NCI-H146 (cell line): Measurements from ENCODE around the gene ALDH1A3.

ENCODE experiments used
- DNase-seq: peaks from one replicate; lab custom pipeline; 2025; lab: John Stamatoyannopoulos, UW

Gene ALDH1A3

DNA sequence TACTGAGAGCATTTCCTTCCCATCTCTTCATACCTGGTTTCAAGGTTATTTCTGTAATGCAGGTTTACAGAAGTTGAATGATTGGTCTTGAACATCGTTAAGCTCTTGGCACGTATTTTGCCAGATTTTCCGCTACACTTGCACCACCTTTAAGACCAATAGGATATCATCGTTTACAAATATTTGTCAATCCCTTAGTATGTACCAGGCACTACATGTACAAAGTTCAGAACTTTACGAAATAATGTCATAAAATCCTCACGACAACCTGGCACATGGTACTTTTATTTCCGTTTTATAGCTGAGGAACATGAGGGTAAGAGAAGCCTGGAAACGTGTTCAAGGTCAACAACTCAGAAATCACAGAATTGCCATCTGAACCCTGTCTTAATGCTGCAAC is 45.8 kb downstream of the ALDH1A3 start:
- no peak for DNase-seq

DNA sequence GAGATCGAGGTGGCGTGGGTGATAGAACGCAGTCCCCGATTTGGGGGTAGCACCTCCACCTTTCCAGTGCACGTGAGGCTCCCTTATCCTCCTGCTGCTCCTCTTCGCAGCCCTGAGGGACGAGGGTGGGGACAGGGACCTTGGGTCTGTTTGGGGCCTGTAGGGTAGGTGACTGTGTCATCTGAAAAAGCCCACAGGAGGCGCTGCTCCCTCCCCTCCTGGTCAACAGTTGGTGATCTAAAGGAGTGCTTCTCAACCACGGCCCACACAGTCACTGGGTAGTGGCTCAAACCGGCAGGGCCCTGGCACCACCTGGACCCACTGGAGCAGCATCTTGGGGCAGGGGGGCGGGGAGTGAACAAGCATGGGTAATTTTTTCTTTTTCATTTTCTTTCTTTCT is 46.6 kb downstream of the ALDH1A3 start:
- DNase-seq, result no peak

DNA sequence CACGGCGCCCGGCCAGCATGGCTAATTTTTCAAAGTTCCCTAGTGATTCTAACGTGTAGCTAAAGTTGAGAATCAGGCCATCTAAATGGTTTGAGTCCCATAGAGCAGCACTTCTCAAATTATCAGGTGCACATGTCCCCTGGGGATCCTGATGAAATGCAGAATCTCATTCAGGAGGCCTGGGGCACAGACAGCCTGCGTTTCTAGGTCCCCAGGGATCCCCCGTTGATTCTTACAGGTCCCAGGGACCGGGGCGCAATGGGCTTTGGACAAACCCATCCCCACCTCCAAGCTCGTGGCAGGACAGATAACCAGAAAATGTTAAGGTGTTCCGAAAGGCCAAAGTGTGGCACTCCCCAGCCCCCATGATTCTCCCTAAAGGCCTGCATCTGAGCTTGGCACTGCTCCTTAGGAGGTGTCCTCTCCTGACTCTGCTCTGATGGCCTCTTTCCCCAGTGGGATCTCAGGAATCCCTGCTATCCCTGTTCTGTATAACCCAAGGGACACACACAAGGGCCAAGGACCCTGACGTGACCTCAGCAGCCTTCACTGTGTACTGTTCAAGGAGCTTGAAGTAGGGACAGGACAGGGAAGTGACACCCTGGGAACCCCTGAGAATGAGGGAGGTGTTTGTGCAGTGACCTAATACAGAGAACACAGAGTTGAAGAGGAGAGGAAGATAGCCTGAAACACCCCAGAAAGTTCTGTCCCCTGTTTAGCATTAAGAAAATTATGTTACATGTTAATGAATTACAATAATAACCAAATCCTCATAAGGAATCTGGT is 47.5 kb downstream of the ALDH1A3 start:
- no peak for DNase-seq

DNA sequence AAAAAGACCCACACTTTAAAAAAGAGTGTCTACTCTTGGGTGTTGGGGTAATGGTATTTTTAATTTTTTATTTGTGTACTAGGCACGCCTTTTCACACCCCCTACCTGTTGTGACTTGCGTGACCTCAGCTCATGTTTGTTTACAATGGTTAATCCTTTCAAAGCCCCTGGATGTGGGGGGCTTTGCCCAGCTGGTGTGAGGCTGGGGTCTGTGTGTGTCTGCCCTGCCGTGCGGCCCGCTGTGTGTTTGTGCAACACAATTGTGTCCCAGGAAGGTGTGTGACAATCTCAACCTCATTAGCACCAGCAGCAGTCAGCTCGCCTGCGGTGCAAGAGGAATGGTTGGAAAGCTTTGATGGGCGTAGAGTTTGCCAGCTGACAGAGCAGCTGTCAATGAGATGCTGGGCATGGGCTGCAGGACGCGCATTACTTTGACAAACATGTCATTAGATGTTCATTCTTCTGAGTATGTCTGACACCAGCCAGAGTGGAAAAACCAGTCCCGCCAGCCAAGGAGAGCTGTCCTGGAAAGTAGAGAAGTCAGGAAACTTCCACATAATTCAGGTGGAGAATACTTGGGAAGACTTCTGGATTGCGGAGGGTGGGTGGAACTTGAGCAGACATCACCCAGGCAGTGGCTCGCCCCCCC is 49.1 kb downstream of the ALDH1A3 start:
- DNase-seq, result no peak

DNA sequence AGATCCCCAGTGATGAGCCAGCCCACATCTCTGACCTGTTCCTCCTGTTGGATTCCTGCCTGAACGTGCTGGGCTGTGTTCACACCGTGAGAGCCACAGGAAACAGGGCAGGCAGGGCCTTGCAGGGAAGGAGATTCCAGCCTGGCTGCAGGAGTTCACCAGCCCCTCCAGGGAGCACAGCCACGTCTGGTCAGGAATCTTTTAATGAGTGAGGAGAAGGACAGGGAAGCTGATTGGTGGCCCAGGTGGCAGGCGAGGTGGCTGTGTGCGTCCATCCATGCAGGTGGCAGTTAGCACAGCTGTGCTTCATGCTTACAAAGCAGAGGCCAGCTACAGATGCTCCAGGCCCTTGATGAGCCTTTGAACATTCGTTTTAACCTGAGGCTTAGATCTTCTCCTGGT is 50.0 kb downstream of the ALDH1A3 start:
- DNase-seq, result no peak

DNA sequence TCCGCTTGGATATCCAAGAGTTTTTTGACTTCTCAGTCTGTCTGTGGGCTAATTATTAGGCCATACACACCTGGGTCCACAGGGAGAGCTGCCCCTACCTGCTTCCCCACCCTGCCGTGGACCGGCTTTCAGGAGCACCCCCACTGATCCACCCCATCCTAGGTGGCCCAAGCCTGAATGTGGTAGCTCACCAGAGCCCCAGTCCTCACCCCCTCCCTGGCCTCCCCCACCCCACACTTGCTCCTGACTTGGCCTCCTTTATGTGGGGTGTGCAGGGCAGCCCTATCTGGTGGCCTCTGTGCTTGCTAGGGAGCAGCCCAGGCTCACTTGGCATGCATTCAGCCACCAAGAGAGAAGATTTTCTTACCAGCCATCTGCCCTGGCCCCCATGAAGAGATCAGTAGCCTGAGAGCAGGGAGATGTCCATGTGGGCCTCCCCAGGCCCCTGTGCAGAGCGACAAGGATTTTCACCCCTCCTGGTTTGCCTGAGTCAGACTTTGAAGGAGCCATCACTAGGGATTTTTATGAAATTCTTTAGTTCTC is 50.7 kb downstream of the ALDH1A3 start:
- DNase-seq, result no peak

DNA sequence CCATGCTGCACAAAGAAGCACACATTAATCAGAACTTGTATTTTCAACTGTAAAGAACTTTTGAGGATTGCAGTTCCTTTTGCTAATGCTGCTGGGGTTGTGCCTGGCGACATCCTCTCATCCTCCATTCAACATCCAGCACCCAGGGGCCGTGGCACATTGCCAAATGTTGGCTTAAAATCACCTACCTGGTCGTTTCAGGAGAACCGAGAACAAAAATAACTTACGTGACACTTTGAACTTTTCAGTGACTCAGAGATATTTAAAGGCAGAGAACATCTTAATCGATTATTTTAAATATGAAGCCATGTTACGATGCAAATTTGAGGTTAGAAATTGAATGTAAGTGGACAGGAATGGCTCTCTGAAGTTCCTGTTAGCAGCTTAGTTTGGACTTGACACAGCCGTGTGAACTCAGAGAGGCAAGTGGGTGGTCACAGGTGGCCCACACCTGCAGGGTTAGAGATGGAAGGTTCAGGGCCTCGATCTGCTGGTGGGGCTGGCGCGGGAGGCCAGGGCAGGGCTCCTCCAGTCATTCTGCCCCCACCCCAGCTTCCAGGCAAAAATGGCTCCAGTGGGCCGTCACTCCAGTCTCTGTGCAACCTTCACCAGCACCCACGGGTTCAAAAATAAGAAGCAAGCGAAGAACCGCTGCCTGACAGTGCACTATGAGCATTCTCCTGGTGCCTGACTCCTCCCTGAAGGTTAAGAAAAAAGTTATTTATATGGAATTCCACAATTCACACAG is 51.7 kb downstream of the ALDH1A3 start:
- DNase-seq, result no peak

GRCh38 chr15:100932676-100933348 is 53.2 kb downstream of the ALDH1A3 start:
- no peak for DNase-seq

GRCh38 chr15:100934166-100934565 is 54.5 kb downstream of the ALDH1A3 start:
- DNase-seq, result no peak

- no peak for DNase-seq
Measured at GRCh38 chr15:100934726-100935125, 55.1 kb downstream of the ALDH1A3 start.

DNA sequence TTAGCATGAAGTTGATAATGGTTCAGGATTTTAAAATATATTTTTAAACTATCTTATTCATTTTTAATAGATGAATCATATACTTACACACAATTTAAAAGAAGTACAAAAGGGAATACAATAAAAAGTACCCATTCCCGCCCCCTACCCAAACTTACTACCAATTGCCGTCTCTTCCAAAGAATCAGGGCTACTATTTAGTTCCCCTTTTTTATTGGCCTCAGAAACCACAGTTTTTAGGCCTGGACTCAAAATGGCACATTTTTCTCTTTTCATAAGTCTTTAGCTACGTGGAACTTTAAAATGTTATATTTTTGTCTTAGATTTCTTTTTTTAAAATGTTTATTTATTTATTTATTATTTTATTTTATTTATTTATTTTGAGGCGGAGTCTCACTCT is 57.5 kb downstream of the ALDH1A3 start:
- DNase-seq, result no peak

DNA sequence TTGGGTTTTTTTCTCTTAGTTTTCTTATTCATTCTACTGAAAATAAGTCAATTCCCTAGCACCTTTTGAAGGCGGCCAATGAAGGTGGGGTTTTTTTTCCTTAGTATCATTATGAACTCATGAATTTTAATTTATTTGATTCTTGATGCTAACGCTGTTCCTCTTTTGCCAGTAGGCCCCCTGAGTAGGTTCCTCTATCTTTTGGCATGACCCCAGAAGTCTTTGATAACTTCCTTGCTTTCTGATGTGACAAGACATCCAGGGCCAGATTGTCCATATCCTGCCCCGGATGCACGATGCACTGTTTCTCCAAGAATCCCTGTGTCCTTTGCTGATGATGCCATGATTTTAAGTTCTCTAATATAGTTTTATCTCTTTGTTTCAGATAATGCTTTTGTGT is 60.2 kb downstream of the ALDH1A3 start:
- DNase-seq, result no peak

- no peak for DNase-seq
Measured at GRCh38 chr15:100940767-100941379, 61.2 kb downstream of the ALDH1A3 start.

DNA sequence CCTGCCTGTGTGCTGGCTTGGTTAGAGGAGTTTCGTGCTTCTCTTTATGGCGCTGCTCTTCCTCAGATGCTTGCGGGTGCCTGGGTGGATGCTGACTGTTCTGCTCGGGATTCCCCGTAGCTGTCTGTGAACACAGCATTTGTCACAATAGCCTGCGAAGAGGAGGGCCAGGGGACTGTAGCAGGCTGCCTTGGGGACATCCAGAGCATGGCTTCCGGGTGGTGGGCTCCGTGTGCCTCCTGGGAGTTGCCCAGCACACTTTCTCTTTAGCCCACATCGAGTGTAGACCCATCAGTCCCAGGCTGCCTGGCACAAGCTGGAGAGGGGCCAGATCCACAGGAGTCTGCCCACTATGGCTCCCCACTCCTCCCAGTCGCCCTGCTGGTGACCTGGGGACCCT is 61.9 kb downstream of the ALDH1A3 start:
- no peak for DNase-seq

DNA sequence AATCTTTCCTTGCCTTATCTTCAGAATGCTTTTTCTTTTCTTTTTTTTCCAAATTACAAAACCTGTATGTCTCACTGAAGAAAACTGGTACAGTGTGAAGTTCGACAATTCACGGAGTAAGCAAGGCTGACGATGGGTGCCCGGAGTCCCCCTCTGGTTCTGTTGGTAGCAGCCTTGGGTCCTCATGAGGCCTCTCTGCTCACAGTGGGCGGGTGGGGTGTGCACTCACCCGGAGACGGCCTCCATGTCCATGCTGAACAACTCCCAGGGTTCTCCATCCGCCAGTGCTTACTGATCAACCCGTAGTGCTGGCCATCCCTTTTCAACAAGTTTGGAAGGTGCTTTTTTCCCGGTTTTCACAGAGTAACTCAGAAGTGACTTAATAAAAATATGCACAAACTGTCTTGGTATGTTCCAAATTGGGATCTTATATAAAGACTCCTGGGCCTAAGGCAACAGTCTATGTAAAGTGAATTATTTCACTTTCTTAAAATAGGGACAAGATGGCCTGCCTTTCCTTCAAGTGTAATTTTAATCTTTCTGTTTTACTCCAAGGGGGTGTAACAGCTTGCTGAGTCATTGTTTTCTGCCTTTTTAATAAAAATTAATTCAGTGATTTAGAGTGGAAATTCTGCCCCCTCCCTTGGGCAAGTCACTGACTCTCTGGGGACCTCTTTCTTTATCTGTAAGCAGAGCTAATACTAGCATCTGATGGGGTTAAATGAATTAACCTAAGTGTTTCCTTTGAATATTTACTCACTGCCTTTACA is 63.2 kb downstream of the ALDH1A3 start:
- no peak for DNase-seq

GRCh38 chr15:100944244-100944895 is 64.7 kb downstream of the ALDH1A3 start:
- no peak for DNase-seq

- no peak for DNase-seq
Measured at GRCh38 chr15:100944986-100945385, 65.4 kb downstream of the ALDH1A3 start.

DNA sequence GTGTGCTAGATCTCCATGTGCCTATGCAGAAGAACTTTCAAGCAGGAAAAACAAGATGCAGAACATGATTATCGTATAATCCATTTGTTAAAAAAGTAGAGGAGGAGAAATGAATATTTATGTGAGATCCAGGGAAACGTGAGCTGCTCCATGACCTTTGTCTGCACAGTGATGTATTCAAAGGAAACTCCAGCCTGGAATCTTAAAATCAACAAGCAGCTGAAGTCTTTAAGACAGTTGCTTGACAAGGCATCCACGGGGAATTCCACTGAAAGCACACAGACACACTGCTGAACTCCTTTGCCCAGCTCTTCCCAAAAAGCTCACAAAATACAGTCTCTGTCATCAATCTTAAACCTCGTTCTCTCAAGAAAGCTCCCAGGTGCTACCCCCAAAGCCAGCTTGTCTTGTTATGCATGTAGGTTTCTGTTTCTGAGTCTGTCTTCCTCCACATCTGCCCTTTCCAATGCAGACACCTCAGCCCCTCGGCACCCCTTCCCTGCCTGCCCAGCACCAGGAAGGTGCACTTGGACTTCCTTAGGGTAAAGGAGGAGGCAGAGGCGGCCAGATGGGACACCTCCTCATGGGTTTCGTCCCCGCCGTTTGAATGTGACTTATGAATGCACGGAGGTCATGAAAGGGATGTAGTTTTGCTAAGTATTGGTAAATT is 68.3 kb downstream of the ALDH1A3 start:
- no peak for DNase-seq

DNA sequence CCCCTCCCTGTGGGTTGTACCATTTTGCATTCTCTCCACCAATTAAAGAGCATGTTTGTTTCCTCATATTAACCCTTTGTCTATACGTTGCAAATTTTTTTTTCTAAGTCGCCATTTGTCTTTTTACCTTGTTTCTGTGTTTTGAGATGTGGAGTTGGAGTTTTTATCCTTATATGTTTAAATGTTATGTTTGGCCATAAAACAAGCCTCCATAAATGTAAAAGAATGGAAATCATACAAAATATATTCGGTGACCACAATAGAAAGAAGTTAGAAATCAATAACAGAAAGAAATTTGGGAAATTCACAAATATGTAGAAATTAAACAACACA is 68.8 kb downstream of the ALDH1A3 start:
- no peak for DNase-seq

DNA sequence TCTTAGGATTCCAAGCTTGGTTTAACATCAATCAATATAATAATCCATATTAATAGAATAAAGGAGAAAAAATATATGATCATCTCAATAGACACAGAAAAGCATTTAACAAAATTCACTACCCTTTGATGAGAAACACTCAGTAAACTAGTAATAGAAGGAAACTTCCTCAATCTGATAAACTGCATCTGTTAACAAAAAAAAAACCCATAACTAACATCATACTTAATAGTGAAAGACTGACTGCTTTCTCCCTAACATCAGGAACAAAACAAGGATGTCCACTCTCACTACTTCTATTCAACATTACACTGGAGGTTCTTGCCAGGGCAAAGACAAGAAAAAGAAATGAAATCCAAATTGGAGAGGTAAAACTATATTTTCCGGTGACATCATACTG is 70.1 kb downstream of the ALDH1A3 start:
- DNase-seq, result no peak
